CD4-positive, alpha-beta T cell treated with Interleukin-1 beta for 1 hour (primary cell): ENCODE data around the gene FGGY.

Experiments
- DNase-seq, 2 donors: peaks; one replicate each; pipeline ENCODE4 v3.0.0-alpha.2; 2020 to 2022

FGGY gene

DNA sequence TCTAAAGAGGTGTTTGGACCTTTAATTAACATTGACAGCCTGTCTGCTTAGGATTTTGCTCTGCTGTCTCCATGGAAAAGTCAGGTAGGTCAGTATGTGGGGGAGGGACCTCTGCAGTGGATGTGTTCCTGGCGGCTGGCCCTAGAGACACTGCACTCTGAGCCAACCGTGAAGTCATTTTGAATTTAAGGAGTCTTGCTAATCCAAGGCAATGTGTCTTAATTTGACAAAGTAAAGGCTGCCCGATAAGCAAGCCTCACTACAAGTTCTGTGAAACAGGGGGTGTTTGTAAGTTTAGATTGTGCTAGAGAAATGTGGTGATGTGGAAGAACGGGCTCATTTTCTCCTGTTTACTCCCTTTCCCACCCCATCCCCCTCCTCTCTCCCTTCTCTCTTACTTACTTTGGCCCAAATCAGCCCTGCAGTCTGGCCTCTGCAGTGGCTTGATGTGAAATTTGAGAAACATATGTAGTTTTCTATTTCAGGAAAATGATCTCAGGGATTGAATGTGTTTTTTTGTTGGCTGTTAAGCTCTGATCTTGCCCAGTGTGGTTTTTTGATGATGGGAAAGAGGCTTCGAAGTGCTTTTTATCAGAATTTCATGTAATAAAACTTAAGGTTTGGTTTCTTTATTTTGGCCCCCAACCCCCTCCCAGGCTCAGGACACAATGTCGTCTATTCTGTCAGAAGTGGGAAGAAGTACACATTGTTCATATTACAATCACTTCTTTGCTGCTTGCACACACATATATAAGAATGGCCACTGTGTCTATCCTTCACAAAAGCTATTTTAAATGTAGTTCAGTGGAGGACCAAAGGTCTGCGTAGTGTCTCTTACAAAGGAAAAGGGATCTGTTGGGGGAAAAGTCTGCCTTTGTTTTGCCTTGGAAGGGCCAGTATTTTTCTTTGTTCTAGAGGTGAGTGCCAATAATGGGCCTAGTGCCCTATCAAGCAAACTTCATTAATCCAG, 96.6 kb downstream of the FGGY start:
- DNase-seq, result no peak

DNA sequence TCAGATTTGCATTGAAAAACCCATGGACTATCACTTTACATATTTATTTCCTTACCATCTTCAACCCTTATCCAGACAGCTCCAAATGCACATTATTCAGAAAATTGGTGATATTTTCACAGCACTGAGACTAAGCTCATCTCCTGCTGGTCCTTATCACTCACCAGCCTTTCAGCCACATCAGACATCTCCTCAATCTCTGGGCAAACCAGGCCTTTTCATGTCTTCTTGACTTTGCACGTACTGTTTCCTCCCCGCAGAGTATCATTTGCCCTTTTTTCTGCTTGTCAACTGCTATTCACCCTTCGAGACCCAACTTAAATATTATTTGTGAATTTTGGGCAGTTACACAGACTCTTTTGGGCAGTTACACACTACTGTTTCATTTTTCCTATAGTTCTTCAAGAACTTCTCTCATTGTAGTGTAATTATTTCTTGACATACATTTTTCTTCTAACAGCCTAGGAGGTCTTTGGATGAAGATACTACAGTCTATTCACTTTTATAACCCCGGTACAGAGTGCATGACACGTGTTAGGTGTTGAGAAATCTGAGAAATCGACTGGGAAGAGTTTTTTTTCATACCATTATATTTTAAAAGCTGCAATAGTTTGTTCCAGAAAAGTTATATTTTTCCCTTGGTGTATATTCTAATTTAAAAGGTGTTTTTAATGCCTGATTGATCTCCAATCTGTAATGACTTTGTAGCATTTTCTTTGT, 98.0 kb downstream of the FGGY start:
- no peak for DNase-seq

DNA sequence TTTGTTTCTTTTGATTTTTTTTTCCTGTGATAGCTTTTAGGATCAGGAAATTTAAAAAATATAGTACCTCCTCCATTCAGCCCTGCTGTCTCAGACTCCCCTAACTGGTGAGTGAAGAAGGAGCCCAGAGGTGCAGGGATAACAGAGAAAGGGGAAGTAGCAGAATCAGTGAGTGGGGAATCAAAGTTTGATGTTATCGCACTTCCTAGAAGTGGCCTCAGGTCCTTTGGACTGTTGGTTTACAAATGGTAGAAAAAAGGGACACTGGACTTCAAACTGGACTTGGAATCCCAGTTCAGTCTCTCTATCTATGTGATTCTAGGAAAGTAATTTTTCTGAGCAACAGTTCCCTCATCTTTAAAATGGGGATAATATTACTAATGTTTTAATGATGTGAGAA, 99.5 kb downstream of the FGGY start:
- no peak for DNase-seq

DNA sequence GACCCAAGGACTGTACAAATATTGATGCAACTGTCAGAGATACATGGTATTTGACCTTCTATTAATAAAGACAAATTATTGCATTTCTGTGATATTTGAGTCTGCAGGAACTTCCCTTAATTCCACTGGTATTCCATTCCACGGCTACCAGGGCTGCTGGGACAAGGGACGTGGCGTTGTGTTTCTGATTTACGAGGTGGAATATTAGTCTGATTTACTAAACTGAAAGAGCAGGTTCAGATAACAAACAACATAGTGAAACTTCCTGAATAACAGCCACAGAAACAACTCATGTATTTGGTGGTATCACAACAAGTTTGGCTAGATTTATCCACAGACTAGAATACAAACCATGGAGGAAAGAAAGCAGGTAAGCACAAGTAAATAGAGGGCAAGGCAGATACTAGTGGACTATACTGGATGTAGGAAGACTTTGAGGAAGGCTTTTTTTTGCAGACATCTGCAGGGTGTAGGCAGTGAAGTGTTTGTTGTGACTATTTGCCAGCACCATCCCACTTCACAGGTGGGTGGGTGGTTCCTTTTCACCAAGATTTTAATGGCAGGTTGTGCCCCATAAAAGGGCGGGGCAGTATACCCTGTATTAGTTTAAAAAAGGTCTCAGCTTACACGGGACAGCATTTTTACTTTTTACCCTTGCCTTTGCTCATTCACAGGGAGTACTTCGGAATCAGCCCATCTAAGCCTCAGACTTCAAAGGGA, 100.4 kb downstream of the FGGY start:
- no peak for DNase-seq

DNA sequence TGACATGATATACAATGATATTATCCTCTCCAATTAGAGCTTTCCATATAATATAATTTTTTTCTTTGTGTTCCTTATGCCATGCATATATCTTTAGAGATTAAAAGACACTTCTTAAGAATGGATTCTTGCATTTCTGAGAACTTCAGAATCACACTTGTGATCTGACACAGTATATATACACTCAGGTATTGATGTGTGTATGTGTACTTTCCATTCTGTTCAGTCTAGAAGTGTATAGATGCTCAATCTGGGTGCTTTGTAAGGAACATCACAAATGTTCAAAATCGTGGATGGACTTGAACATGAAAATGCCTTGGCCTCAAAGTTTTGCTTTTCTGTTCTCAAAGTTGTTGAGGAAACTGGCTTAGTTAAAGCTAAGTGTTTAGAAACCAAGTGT, 102.7 kb downstream of the FGGY start:
- no peak for DNase-seq

DNA sequence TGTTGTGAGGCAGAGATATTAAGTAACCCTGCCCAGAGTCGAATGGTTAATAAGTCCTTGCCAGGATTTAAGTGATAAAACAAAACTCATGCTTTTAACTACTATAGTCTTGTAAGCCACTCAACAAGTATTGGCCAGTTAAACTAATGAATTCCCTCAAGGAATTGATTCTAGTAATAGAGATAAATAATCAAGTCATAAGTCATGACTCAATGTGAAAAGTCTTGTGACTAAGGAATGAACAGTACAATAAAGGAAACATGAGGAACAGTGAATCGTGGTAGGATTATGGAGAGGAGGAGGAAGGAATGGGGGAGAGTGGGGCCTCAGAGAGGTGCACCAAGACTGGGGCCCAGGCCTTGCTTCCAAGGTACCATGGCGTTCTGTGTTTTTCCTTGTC, 104.7 kb downstream of the FGGY start:
- DNase-seq, result no peak

DNA sequence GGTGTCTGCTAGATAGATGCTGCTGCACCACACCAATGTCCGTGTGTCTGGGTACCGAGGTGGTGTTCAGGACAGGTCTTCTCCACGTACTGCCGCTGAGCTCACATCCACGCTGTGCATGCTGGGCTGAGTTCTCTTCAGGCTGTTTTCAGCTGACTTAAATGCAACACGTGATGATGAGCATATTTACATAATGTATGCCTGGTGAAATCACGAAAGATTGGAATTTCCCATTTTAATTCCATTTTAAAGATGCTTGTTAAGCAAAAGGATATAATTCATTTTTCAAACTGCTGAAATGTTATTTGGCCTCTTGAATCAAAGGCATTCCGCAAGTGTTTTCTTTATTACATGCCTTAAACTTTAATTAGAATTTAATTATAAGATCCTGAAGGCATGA, 107.9 kb downstream of the FGGY start:
- no peak for DNase-seq

DNA sequence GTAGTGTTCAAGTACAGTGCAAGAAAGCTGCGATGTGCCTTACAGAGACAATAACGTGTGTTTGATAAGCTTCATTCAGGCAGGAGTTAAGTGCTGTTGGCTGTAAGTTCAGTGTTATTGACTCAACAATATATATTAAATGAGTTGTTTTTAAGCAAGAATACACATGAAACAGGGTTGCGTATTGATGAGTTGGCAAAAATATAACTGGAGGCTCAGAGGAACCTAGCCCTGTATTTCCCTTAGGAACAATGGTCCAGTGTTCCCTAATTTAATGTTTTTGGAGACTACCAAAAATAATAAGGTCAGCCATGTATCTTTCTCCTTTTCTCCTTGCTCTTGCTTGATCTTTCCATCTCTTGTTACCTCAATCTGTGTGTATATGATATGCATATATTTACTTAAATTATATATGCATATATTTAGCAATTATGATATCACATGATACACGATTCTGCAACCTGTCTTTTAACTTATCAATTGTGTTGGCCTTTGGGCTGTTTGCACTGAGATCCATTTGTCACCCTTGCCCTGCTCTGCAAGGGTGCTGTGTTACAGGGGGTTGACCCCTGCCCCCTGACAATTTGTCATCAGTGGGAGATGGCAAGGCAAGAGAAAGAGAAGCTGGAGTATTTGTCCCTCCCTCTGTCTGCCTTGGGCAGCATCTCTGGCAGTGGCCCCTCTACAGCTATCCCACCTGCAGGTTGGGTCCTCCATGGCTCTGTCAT, 109.7 kb downstream of the FGGY start:
- no peak for DNase-seq

DNA sequence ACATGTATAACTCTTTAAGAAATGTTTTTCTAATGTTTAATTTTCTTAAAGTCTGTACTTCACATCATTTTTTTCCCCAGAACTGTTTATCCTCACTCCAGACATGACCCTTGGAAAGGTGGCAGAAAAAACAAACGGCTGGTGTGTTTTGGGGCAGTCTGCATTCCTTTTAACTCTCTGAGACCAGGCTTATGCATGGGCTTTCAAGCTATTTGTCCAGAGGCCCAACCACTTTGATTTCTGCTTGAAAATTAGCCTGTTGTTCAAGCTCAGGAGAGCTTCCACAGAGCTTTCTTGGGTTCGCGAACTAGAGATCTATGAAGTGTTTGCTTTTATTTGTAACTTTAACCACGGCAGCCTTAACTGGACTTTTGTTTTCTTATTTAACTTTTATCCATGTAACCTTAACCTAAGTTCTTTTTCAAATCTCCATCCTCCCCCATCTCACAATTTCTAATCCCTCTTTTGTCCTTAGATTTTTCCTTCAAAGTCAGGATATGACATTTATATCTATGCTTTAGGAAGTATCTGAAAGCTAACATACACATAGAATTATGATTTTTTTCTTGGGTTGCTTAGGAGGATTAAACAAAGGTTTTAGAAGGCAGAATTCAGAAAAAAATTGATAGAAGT, 111.8 kb downstream of the FGGY start:
- DNase-seq, result no peak

DNA sequence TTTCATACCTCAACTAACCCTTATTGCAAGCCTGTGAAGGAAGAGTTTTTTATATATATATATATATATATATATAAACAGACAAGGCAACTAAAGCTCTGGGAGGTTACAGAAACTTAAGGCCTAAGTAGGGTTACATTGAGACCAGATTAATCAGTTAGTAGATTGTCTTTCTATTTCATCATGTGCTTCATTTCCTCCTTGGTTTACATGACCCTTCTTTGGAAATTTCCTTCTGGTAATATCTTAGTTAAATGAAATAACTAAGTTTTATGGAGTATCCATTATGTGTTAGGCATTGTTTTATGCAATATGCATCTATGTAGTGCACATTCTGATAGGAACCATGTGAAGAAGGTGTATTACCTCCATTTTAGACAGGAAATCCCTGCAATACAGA, 112.7 kb downstream of the FGGY start:
- DNase-seq, result no peak

DNA sequence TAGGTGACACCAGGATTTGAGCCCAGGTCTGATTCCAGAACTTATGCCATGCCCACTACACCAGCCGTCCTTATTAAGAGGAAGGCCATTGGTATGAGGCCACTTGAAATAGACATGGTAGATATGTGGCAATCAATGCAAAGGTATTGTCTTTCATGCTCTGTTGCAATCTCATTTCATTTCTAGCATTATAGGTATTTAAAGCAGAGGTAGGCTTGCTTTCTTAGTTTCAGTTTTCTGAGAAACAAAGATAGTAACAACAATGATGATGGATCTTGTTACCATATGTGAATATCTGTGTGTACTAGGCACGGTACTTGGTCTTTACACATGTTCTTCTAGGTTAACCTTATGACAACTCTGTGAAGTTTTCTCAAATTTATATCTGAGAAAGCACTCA, 113.1 kb downstream of the FGGY start:
- DNase-seq, result no peak

DNA sequence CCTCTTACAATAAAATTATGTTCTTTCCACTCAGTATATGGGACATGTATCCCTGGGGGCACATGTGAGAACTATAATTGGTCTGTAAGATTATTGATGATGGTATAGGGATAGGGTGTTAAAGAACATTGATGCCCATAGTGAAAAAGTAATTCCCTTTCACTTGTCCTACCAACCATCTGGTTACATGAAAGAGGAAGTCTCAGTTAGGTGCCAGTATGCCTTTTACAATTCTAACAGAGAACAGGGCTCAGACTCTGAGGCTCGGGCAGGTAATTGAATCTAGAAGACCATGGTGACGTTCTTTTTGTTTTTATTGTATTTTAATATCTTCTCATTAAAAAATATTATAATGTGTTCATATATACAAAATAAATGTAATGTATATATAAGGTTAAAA, 113.6 kb downstream of the FGGY start:
- no peak for DNase-seq

DNA sequence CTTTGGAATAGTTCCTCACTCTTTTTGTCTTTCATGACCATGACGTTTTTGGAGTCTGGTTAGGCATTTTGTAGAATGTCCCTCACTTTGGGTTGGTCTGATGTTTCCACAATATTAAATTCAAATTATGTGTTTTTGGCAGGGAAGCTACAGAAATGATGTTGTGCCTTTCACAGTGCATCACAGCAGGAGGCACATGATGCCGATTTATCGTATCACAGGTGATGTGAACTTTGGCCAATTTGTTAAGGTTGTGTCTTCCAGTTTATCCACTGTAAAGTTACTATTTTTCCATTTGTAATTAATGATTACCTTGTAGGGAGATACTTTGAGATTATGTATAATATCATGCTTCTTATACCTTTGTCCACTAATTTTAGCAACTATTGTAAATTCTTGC, 114.3 kb downstream of the FGGY start:
- DNase-seq, result no peak

DNA sequence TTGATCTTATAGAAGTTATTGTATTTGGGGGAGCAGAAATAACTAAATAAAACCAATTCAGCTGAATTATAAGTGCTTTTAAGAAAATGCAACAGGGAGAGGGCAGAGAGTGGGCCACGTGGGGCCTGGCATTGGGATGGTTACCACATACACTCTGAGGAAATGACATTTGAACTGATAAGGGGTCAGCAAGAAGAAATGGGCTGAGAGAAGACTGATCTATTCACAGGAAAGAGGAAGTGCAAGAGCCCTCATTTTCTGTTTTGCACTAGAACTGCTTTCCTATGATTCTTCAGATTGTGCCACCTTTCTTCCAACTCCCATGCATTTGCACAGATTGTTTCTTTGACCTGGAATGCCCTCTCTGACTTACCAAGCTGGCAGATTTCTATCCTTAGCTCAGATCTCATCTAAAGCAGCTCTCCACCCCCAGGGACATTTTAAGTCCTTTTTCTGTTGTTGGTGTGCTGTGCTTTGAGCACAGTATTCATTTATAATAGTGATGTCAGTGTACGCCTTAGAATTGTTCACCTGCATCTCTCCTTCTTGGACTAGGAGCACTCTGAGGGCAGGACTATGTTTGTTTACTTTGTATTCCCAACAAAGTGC, 115.9 kb downstream of the FGGY start:
- DNase-seq, result no peak

DNA sequence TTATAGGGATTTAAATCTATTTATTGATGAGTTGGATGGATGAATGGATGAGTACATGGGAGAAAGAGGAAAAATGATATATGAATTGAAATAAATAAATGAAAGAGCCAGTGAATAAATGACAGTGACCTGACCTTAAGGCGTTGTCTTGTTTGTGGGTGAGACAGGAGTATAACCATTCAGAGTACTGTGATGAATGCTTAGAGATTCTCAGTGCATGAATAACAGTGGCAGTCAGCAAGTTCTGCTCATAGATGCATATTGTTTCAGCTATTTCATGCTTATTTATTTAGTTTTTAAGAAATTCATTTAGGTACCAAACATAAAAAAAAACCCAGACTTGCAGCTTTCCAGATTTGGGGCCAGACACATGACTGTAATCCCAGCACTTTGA, 116.4 kb downstream of the FGGY start:
- no peak for DNase-seq

DNA sequence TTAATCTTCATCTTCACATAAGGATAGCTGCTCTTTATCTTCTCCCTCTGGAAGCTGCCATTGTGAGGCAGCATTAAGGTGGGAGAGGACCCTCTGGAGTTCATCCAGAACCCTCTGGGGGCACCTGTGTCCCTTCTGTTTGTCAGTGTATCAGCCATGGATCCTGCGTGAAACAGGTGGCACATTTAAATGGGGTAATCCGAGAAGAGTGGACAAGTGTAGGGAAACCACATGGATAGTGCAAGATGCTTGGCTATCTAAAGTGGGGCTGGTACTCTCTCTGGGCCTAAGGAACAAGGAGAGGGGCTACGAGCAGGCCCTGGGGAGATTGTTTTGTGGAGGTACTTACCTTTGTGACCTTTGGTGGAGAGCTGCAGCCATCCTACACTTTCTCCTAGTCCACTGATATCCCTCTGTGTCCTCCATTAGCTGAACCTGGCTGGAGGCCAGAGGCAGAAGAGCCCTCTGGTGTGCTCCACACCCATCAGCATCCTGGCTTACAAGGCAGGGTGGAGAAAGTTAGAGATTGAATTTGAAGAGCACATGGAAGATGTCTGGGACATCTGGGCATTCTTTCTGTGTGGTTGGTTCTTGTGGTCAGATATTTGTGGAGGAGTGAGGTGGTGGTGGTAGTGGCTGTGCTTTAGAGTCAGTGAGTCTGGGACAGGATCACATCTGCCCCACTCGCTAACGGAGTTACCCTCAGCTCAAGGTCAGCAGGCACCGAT, 117.7 kb downstream of the FGGY start:
- DNase-seq, result no peak

DNA sequence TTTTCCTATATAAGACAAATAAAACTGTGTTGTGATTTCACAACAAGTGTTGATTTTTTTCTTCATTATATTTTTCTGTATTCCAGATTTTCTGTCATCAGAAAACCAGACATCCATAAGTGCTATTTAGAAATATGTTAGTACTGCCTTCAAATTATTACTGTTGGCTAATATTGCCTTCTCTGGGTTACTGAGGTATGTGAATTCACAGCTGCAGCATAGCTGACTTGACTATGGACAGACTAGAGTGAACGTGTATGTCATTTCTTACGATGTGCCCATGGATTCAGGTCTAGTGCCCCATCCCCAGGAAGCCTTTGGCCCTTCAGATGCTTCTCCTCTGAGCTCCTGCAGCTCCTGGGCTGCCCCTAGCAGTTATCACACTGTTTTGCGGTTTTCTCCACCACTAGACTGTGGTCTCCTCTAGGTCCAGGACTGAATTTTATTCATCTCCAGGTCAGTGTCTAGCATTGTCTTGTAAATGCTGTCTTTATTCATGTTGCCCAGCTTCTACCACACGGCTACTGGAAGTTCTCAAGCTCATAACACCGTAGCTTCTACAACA, 118.5 kb downstream of the FGGY start:
- DNase-seq, result no peak

DNA sequence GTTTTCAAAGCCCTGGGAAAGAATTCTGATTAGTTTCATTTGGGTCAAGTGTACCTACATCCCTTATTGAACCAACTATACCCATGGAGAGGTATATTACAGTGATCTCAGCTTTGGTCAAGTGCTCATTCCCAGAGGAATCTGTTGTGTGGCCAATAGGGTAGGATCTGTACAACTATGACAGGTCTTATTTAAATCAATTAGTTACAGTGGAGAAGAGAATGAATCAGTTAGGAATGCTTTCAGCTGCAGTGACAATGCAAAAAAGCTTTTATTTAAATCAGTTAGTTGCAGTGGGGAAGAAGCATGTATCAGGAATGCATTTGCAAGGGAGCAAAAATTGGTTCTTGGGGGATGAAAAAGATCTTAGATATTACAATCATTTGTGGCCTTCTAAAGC, 119.0 kb downstream of the FGGY start:
- DNase-seq, result no peak

DNA sequence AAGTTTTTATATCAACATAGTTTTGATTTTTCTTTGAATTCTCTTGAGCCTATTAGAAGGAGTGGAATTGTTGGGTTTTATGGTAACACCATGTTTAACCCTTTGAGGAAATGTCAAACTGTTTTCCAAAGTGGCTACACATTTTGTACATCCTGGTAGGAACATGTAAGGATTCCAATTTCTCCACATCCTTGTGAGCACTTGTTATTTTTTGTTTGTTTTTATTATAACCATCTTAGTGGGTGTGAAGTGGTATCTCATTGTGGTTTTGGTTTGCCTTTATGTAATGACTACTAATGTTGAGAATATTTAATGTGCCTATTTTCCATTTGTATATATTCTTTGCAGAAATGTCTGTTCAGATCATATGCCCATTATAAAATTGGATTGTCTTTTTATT, 120.5 kb downstream of the FGGY start:
- no peak for DNase-seq

DNA sequence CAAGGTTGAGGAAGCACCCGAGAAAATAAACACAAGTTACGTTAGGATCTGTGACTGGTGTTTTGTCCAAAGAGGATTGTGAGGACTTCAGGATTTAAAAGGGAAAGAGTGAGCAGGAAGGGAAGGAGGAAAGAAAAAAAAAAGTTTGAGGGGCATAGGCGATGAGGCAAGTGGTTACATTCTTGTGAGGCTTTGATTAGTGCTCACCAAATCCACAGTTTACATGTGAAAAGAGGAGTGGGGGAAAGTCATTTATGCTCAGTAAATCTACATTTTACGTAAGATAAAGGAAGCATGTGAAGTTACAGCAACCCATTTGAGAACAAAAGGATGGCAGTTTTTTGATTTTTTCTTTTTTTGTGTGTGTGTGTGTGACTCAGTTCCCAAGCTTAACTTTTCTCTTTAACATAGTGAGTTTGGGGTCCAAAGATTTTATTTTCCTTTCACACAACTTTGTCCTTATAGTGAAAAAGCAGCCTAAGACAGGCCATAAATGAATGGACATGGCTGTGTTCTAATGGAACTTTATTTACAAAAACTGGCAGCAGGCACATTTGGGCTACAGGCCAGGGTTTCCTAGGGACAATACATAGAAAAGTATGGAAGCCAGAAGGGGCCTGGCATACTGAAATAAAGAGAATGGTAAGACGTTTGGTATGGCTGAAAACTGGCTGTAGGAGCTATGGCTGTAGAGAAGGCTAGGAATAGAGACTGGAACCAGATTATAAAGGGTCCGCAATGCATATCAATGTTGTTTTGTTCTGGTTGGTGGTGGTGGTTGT, 121.7 kb downstream of the FGGY start:
- no peak for DNase-seq
